ENCODE measurements around the gene ZAR1.

The ZAR1 gene

DNA sequence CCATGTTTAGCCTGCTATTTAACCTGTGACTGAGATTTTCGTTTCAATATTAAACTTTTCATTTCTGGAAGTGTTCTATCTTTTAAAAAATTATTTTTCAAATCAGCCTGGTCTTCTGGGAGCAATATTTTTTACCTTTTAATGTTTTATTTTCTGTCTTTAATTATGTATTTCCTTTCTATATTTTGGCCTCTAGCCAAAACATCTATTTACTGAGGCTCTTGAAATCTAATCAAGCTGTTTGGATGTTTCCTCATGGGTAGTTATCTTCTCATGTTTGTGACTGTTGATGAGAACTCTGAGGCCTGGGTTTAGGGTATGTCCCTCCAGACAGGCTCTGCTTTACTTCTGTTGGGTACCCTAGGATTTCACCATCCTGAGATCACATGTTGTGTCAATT, 17.3 kb upstream of the ZAR1 start:
- in situ Hi-C loops (cut with HindIII; ENCODE audit: low sequenced_read_pairs): no loop called here
- H3K4me3 ChIP-seq (ENCODE audit: low read depth, low read length): no peak overlapping the region
- TF ChIP-seq CTCF (IDR thresholded peaks at IDR 0.05; ENCODE audit: low read depth, low read length, missing control alignments): no peak
- DNase-seq (ENCODE audit: low read depth): no peak

GRCh38 chr4:48475770-48476169, 14.3 kb upstream of the ZAR1 start:
- no peak for TF ChIP-seq CTCF (IDR thresholded peaks at IDR 0.05; ENCODE audit: low read depth, low read length, missing control alignments)
- H3K4me3 ChIP-seq (ENCODE audit: low read depth, low read length): no peak overlapping the region
- in situ Hi-C loops (cut with HindIII; ENCODE audit: low sequenced_read_pairs): no loop called here
- DNase-seq (ENCODE audit: low read depth): no peak

DNA sequence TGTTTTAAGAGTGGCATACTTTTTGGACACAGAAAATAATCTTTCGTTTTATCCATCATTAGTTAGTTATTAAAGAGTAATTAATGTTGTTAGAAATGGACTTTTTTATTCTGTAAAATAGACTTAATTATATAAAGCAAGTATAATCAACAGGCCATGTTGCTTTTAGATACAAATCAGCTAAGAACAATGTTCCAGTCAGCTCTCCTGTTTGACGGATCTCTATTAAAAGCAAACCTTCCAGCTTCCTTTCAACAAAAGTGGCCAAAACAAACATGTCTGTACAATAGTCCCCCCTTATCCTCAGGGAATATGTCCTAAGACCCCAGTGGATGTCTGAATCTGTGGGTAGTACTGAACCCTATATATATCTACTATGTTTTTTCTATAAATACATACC, 11.8 kb upstream of the ZAR1 start:
- H3K4me3 ChIP-seq (ENCODE audit: low read depth, low read length): no peak overlapping the region
- DNase-seq (ENCODE audit: low read depth): no peak
- no peak for TF ChIP-seq CTCF (IDR thresholded peaks at IDR 0.05; ENCODE audit: low read depth, low read length, missing control alignments)
- in situ Hi-C loops (cut with HindIII; ENCODE audit: low sequenced_read_pairs): no loop called here

- in situ Hi-C loops (cut with HindIII; ENCODE audit: low sequenced_read_pairs): no loop called here
- no peak for DNase-seq (ENCODE audit: low read depth)
- no peak for TF ChIP-seq CTCF (IDR thresholded peaks at IDR 0.05; ENCODE audit: low read depth, low read length, missing control alignments)
- no peak overlapping the region for H3K4me3 ChIP-seq (ENCODE audit: low read depth, low read length)
These were observed 8.5 kb upstream of the ZAR1 start for GRCh38 chr4:48481581-48481980.

DNA sequence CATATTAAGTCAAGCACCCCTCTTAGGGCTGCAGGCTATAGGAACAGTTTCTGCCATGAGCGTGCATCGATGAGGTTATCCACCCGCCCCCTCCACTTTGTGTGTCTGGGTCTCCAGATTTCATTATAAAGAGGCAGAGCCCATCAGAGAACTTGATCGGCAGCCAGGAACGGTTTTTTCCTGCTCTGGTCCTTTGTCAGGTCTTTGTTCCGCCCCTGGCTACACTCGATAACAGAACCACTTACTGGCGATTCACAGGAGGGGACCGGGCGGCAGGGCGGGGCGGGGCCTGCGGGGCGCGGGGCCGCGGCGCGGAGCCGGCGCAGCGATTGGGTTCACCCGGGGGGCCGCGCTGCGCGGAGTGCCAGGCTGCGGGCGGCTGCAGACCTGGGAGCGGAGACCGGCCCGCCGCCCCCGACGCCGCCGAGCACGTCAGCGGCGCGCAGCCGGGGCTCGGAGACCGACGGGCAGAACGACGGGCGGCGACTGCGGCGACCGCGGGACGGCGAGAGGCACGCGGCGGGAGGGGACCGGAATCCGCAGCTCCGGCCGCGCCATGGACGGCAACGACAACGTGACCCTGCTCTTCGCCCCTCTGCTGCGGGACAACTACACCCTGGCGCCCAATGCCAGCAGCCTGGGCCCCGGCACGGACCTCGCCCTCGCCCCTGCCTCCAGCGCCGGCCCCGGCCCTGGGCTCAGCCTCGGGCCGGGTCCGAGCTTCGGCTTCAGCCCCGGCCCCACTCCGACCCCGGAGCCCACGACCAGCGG, 6.9 kb upstream of the ZAR1 start, which contains the start of gene SLC10A4:
TSS of gene SLC10A4 (plus strand) at position 338 of the 771 bp plus-strand sequence. CDS start at position 557, 219 bp downstream.
- peak within 1 kb of the TSS; percentile 26 for H3K4me3 ChIP-seq (ENCODE audit: low read depth, low read length)
- TF ChIP-seq CTCF (IDR thresholded peaks at IDR 0.05; ENCODE audit: low read depth, low read length, missing control alignments): no peak
- in situ Hi-C loops (cut with HindIII; ENCODE audit: low sequenced_read_pairs): no loop called here
- no peak for DNase-seq (ENCODE audit: low read depth)

DNA sequence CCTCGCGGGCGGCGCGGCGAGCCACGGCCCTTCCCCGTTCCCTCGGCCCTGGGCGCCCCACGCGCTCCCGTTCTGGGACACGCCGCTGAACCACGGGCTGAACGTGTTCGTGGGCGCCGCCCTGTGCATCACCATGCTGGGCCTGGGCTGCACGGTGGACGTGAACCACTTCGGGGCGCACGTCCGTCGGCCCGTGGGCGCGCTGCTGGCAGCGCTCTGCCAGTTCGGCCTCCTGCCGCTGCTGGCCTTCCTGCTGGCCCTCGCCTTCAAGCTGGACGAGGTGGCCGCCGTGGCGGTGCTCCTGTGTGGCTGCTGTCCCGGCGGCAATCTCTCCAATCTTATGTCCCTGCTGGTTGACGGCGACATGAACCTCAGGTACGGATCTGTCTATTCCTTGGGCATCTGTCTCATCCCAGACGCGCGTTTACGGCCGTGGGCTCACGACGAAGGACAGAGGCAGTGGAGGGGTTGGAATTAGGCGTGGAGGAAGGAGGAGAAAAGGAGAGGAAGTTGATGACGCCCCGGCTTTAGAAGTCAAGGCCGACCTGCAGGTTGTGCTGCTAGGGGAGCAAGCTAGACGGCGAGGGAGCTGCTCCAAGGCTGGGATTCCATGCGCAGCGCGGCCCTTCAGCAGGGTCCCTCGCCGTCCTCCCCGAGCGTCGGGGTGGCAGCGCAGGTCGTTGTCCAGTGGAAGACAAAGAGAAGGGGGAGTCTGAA, 6.1 kb upstream of the ZAR1 start:
- TF ChIP-seq CTCF (IDR thresholded peaks at IDR 0.05; ENCODE audit: low read depth, low read length, missing control alignments): no peak
- DNase-seq (ENCODE audit: low read depth): no peak
- in situ Hi-C loops (cut with HindIII; ENCODE audit: low sequenced_read_pairs): no loop called here
- H3K4me3 ChIP-seq (ENCODE audit: low read depth, low read length): peak overlapping the region; percentile 26

Data from astrocyte of the cerebellum (primary cell).